Mucosa of rectum (tissue), 2 donors: ENCODE results near the gene UTS2B.
"Not testable (repeated sequence)": the region's sequence is repeated elsewhere in the genome, so short reads cannot be mapped to it uniquely, and the experiment has no call there.

ENCODE experiments used
- H3K27ac ChIP-seq, 2 donors: one replicate each; pipeline ENCODE4 v1.7.0; 2013; ENCODE audit warnings: inconsistent platforms in 2 of 2, low read depth in 2 of 2, low read length in 2 of 2
- H3K27me3 ChIP-seq, 2 donors: one replicate each; pipeline ENCODE4 v1.7.0; 2013; ENCODE audit warnings: low read length in 2 of 2; ENCODE audit not compliant: control insufficient read depth in 2 of 2, insufficient read depth in 2 of 2
- H3K36me3 ChIP-seq, 2 donors: one replicate each; pipeline ENCODE4 v1.7.0; 2013; ENCODE audit warnings: low read length in 2 of 2; ENCODE audit not compliant: control insufficient read depth in 2 of 2, insufficient read depth in 2 of 2
- H3K4me1 ChIP-seq, 2 donors: one replicate each; pipeline ENCODE4 v1.7.0; 2013; ENCODE audit warnings: low read length in 2 of 2, mild to moderate bottlenecking in 1 of 2; ENCODE audit not compliant: control insufficient read depth in 2 of 2, insufficient read depth in 2 of 2
- H3K4me3 ChIP-seq, 2 donors: one replicate each; pipeline ENCODE4 v1.7.0; 2013; ENCODE audit warnings: low read length in 2 of 2
- H3K9ac ChIP-seq, 2 donors: one replicate each; pipeline ENCODE4 v1.7.0; 2013; ENCODE audit warnings: low read length in 2 of 2, low read depth in 1 of 2, mild to moderate bottlenecking in 1 of 2
- H3K9me3 ChIP-seq, 2 donors: one replicate each; pipeline ENCODE4 v1.7.0; 2013; ENCODE audit warnings: low read length in 2 of 2; ENCODE audit not compliant: control insufficient read depth in 2 of 2
- donor health status: healthy.
- donor health status: Normal muscosa, but diverticular disease.

Gene UTS2B

DNA sequence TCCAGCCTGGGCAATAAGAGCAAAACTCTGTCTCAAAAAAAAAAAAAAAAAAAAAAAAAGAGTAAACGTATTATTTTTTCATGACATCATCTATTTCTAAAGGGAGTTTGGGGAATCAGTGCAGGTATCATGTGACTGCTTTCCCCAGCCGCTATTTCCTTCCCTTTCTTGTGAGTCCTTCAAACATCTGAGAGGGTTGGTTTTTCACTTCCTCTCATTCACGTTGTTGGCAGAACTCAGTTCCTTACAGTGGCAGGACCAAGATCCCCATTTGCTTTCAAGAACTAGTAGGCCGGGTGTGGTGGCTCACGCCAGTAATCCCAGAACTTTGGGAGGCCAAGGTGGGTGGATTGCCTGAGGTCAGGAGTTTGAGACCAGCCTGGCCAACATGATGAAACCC lies 84.3 kb downstream of the UTS2B start:
- not testable (repeated sequence) for H3K27ac ChIP-seq, H3K4me3 ChIP-seq, H3K4me1 ChIP-seq, H3K27me3 ChIP-seq, H3K9me3 ChIP-seq, H3K9ac ChIP-seq, H3K36me3 ChIP-seq

- H3K9me3 ChIP-seq, result no peaks in the 10 kb centered on the region
- H3K4me1 ChIP-seq, result no peaks in the 10 kb centered on the region
- H3K36me3 ChIP-seq, result no peaks in the 10 kb centered on the region
- H3K4me3 ChIP-seq, result no peak overlapping the region
- no peaks in the 10 kb centered on the region for H3K27me3 ChIP-seq
- H3K27ac ChIP-seq, result no peak overlapping the region
- no peak overlapping the region for H3K9ac ChIP-seq
Measured at GRCh38 chr3:191244242-191244867, 86.0 kb downstream of the UTS2B start.

DNA sequence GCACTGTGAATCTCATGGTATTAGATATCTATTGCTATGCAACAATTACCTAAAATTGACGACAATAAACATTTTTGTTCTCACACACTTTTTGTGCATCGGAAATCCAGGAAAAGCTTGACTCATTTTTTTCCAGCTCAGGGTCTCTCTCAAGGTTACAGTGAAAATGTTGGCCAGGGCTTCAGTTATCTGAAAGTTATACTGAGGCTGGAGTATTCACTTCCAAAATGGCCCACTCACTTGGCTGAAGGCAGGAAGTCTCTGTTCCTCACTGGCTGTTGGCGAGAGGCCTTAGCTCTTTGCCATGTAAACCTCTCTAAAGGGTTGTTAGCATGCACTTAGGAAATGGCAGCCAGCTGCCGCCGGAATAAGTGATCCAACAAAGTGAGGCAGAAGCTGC lies 89.8 kb downstream of the UTS2B start:
- Histone ChIP-seq H3K9me3 (no peaks in the 10 kb centered on the region), H3K36me3 (no peaks in the 10 kb centered on the region), H3K4me3 (no peak overlapping the region), H3K27me3 (no peaks in the 10 kb centered on the region), H3K27ac (no peak overlapping the region), H3K4me1 (peaks cover 0 to 6% of the 10 kb centered on the region in 2 donors), H3K9ac (no peak overlapping the region)

DNA sequence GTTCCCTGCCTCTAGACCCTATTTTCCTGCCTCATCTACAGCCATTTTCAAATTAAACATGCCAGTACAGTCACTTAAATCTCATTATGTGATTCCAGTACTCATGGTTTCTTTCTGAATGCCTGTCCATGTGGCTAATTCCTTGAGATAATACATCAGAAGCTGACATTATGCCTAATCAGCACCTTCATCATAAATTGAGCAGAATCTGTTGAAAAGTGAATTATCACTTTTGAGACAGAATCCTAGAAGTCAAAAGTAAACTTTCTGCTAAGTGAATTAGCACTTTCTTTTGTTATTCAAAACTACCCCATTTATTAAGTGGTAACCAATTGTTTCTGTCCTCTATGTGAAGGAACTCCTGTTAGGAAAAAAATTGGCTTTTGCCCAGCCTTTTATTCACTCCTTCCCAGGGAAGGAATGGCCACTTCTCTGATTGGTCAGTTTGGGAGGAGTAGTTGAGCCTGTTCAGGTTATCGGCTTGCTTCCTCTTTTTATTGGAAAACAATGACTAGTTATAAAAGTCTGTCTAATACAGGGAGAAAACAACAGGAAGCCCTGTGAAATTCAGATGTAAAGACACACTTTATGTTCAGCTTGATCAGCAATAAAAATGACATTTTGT lies 90.8 kb downstream of the UTS2B start:
- no peak overlapping the region for H3K4me3 ChIP-seq
- H3K27me3 ChIP-seq, result no peaks in the 10 kb centered on the region
- no peak overlapping the region for H3K27ac ChIP-seq
- H3K36me3 ChIP-seq, result no peaks in the 10 kb centered on the region
- no peak overlapping the region for H3K9ac ChIP-seq
- no peaks in the 10 kb centered on the region for H3K9me3 ChIP-seq
- peaks cover 0 to 6% of the 10 kb centered on the region in 2 donors for H3K4me1 ChIP-seq

DNA sequence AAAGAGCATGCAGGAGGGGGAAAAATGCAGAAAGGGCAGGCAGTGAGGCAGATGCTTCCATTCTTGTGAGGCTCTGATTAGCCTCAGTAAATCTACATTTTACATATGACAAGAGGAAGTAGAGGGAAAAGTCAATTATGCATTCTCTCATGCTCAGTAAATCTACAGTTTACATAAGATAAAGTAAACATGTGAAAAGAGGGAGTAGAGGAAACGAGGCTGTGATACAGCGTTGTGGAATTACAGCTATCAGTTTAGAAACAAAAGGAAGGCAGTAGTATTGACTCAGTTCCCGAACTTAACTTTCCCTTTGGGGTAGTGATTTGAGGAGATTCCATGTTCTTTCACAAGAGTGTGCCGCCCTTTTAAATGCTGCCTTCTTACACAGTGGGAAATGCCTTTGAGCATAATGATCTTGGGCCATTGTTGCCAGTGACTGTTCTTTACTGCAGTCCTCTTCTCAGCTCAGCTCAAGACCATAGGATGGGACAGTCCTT lies 92.0 kb downstream of the UTS2B start:
- Histone ChIP-seq H3K4me1 (peaks cover 0 to 6% of the 10 kb centered on the region in 2 donors), H3K4me3 (no peak overlapping the region), H3K27me3 (no peaks in the 10 kb centered on the region), H3K9ac (no peak overlapping the region), H3K36me3 (no peaks in the 10 kb centered on the region), H3K27ac (no peak overlapping the region), H3K9me3 (no peaks in the 10 kb centered on the region)

GRCh38 chr3:191237047-191237882 lies 93.1 kb downstream of the UTS2B start:
- Histone ChIP-seq H3K36me3 (no peaks in the 10 kb centered on the region), H3K4me1 (peaks cover 0 to 6% of the 10 kb centered on the region in 2 donors), H3K27ac (no peak overlapping the region), H3K4me3 (no peak overlapping the region), H3K9ac (no peak overlapping the region), H3K27me3 (no peaks in the 10 kb centered on the region), H3K9me3 (no peaks in the 10 kb centered on the region)

GRCh38 chr3:191236646-191237045 lies 93.7 kb downstream of the UTS2B start:
- H3K27ac ChIP-seq, result no peak overlapping the region
- no peak overlapping the region for H3K9ac ChIP-seq
- no peak overlapping the region for H3K4me3 ChIP-seq
- H3K4me1 ChIP-seq, result peaks cover 0 to 6% of the 10 kb centered on the region in 2 donors
- H3K27me3 ChIP-seq, result no peaks in the 10 kb centered on the region
- H3K36me3 ChIP-seq, result no peaks in the 10 kb centered on the region
- no peaks in the 10 kb centered on the region for H3K9me3 ChIP-seq

- H3K4me1 ChIP-seq, result peaks cover 0 to 6% of the 10 kb centered on the region in 2 donors
- no peaks in the 10 kb centered on the region for H3K27me3 ChIP-seq
- H3K36me3 ChIP-seq, result no peaks in the 10 kb centered on the region
- H3K9ac ChIP-seq, result no peak overlapping the region
- H3K9me3 ChIP-seq, result no peaks in the 10 kb centered on the region
- no peak overlapping the region for H3K27ac ChIP-seq
- no peak overlapping the region for H3K4me3 ChIP-seq
Measured at GRCh38 chr3:191235331-191236314, 94.7 kb downstream of the UTS2B start.

GRCh38 chr3:191234216-191234615 lies 96.1 kb downstream of the UTS2B start:
- Histone ChIP-seq H3K4me1 (peaks cover 0 to 6% of the 10 kb centered on the region in 2 donors), H3K36me3 (no peaks in the 10 kb centered on the region), H3K27me3 (no peaks in the 10 kb centered on the region), H3K9ac (no peak overlapping the region), H3K4me3 (no peak overlapping the region), H3K9me3 (no peaks in the 10 kb centered on the region), H3K27ac (no peak overlapping the region)
